Effector memory CD4-positive, alpha-beta T cell (primary cell): ENCODE data around the gene SDHAF2.
"Not testable (repeated sequence)": the region's sequence is repeated elsewhere in the genome, so short reads cannot be mapped to it uniquely, and the experiment has no call there.

Source experiments
- DNase-seq, 3 donors: peaks; one replicate each; pipeline ENCODE4 v3.0.0-alpha.2; 2020
- H3K27ac ChIP-seq: 2 replicates; pipeline ENCODE4 v1.7.0; 2013; ENCODE audit warnings: mild to moderate bottlenecking, low read length, moderate library complexity; ENCODE audit not compliant: insufficient read depth, poor library complexity, severe bottlenecking
- H3K27me3 ChIP-seq: replicated peaks from 2 replicates; pipeline ENCODE4 v1.7.0; 2013; ENCODE audit warnings: mild to moderate bottlenecking, low read length; ENCODE audit not compliant: insufficient read depth, control insufficient read depth, poor library complexity, severe bottlenecking
- H3K36me3 ChIP-seq: 2 replicates; pipeline ENCODE4 v1.7.0; 2013; ENCODE audit warnings: mild to moderate bottlenecking, low read length, moderate library complexity; ENCODE audit not compliant: control insufficient read depth, insufficient read depth
- H3K4me1 ChIP-seq: 2 replicates; pipeline ENCODE4 v1.7.0; 2013; ENCODE audit warnings: low read length, mild to moderate bottlenecking; ENCODE audit not compliant: control insufficient read depth, insufficient read depth, poor library complexity, severe bottlenecking
- H3K4me3 ChIP-seq: 2 replicates; pipeline ENCODE4 v1.7.0; 2013; ENCODE audit warnings: low read length, low read depth, mild to moderate bottlenecking; ENCODE audit not compliant: insufficient read depth, poor library complexity, severe bottlenecking
- H3K9me3 ChIP-seq: 2 replicates; pipeline ENCODE4 v1.7.0; 2013; ENCODE audit warnings: mild to moderate bottlenecking, low read length, moderate library complexity; ENCODE audit not compliant: control insufficient read depth

Gene SDHAF2

GRCh38 chr11:61447601-61448551 lies 18.0 kb downstream of the SDHAF2 start:
- peaks cover 2% of the 10 kb centered on the region for H3K4me1 ChIP-seq
- no peaks in the 10 kb centered on the region for H3K9me3 ChIP-seq
- H3K36me3 ChIP-seq = peaks cover 42% of the 10 kb centered on the region
- H3K4me3 ChIP-seq = no peak overlapping the region
- no peak for DNase-seq
- no peak overlapping the region for H3K27ac ChIP-seq
- no peaks in the 10 kb centered on the region for H3K27me3 ChIP-seq

GRCh38 chr11:61448552-61448927 lies 18.6 kb downstream of the SDHAF2 start:
- H3K9me3 ChIP-seq = no peaks in the 10 kb centered on the region
- peaks cover 2% of the 10 kb centered on the region for H3K4me1 ChIP-seq
- no peak overlapping the region for H3K4me3 ChIP-seq
- H3K27ac ChIP-seq = no peak overlapping the region
- H3K36me3 ChIP-seq = peaks cover 44% of the 10 kb centered on the region
- no peaks in the 10 kb centered on the region for H3K27me3 ChIP-seq
- DNase-seq = no peak

- Histone ChIP-seq H3K27me3 (no peaks in the 10 kb centered on the region), H3K27ac (no peak overlapping the region), H3K4me1 (no peaks in the 10 kb centered on the region), H3K4me3 (no peak overlapping the region), H3K36me3 (peaks cover 27% of the 10 kb centered on the region), H3K9me3 (no peaks in the 10 kb centered on the region)
- DNase-seq = no peak
Measured at GRCh38 chr11:61452825-61453224, 22.9 kb downstream of the SDHAF2 start.

GRCh38 chr11:61453695-61454094 lies 23.8 kb downstream of the SDHAF2 start:
- no peaks in the 10 kb centered on the region for H3K9me3 ChIP-seq
- H3K4me1 ChIP-seq = no peaks in the 10 kb centered on the region
- H3K36me3 ChIP-seq = peaks cover 18% of the 10 kb centered on the region
- no peak overlapping the region for H3K27ac ChIP-seq
- H3K4me3 ChIP-seq = no peak overlapping the region
- no peaks in the 10 kb centered on the region for H3K27me3 ChIP-seq
- DNase-seq = no peak

- no peaks in the 10 kb centered on the region for H3K4me1 ChIP-seq
- no peaks in the 10 kb centered on the region for H3K9me3 ChIP-seq
- no peaks in the 10 kb centered on the region for H3K27me3 ChIP-seq
- no peak overlapping the region for H3K4me3 ChIP-seq
- no peak overlapping the region for H3K27ac ChIP-seq
- no peak for DNase-seq
- peaks cover 13% of the 10 kb centered on the region for H3K36me3 ChIP-seq
Measured at GRCh38 chr11:61454520-61454919, 24.6 kb downstream of the SDHAF2 start.

GRCh38 chr11:61460474-61460881 lies 30.6 kb downstream of the SDHAF2 start:
- no peaks in the 10 kb centered on the region for H3K4me1 ChIP-seq
- H3K27ac ChIP-seq = no peak overlapping the region
- DNase-seq = no peak

GRCh38 chr11:61460986-61461385 lies 31.1 kb downstream of the SDHAF2 start:
- no peak overlapping the region for H3K4me3 ChIP-seq
- no peak for DNase-seq
- no peaks in the 10 kb centered on the region for H3K9me3 ChIP-seq
- H3K4me1 ChIP-seq = no peaks in the 10 kb centered on the region
- no peak overlapping the region for H3K27ac ChIP-seq
- H3K27me3 ChIP-seq = no peaks in the 10 kb centered on the region
- H3K36me3 ChIP-seq = no peaks in the 10 kb centered on the region

More at GRCh38 chr11:61460474-61460881, 30.6 kb downstream of the SDHAF2 start:
- H3K27me3 ChIP-seq = no peaks in the 10 kb centered on the region
- H3K4me3 ChIP-seq = no peak overlapping the region
- no peaks in the 10 kb centered on the region for H3K36me3 ChIP-seq
- no peaks in the 10 kb centered on the region for H3K9me3 ChIP-seq

GRCh38 chr11:61467602-61468001 lies 37.7 kb downstream of the SDHAF2 start:
- H3K4me1 ChIP-seq, DNase-seq, H3K9me3 ChIP-seq, H3K27ac ChIP-seq, H3K27me3 ChIP-seq, H3K4me3 ChIP-seq, H3K36me3 ChIP-seq: not testable (repeated sequence)

GRCh38 chr11:61468002-61468401 lies 38.1 kb downstream of the SDHAF2 start:
- H3K4me3 ChIP-seq = no peak overlapping the region

GRCh38 chr11:61472282-61472681 lies 42.4 kb downstream of the SDHAF2 start:
- DNase-seq = no peak
- Histone ChIP-seq H3K4me1 (no peaks in the 10 kb centered on the region), H3K9me3 (no peaks in the 10 kb centered on the region), H3K4me3 (no peak overlapping the region), H3K36me3 (peaks cover 8% of the 10 kb centered on the region), H3K27me3 (no peaks in the 10 kb centered on the region), H3K27ac (no peak overlapping the region)

More at GRCh38 chr11:61468002-61468401, 38.1 kb downstream of the SDHAF2 start:
- no peak overlapping the region for H3K27ac ChIP-seq
- no peaks in the 10 kb centered on the region for H3K4me1 ChIP-seq
- H3K9me3 ChIP-seq = no peaks in the 10 kb centered on the region
- no peaks in the 10 kb centered on the region for H3K27me3 ChIP-seq
- peaks cover 8% of the 10 kb centered on the region for H3K36me3 ChIP-seq
- DNase-seq = no peak
